ENCODE results near the gene SLC16A13.
A peak's percentile ranks its signal among the peaks of the same experiment; 100 is the strongest.
"Not testable (repeated sequence)": the region's sequence is repeated elsewhere in the genome, so short reads cannot be mapped to it uniquely, and the experiment has no call there.

The SLC16A13 gene

GRCh38 chr17:7029096-7029495 lies 6.7 kb upstream of the SLC16A13 start:
- no peak for DNase-seq (ENCODE audit: low read depth in 2 of 2)

- no peak for DNase-seq (ENCODE audit: low read depth in 2 of 2)
Observed at GRCh38 chr17:7029659-7030058, 6.2 kb upstream of the SLC16A13 start.

- no peak for DNase-seq (ENCODE audit: low read depth in 2 of 2)
Observed at GRCh38 chr17:7034955-7035590, 742 bp upstream of the SLC16A13 start.

GRCh38 chr17:7038025-7038862 lies 2.4 kb downstream of the SLC16A13 start:
- no peak for DNase-seq (ENCODE audit: low read depth in 2 of 2)

- no peak for DNase-seq (ENCODE audit: low read depth in 2 of 2)
Observed at GRCh38 chr17:7039832-7040231, 4.0 kb downstream of the SLC16A13 start.

- no peak for DNase-seq (ENCODE audit: low read depth in 2 of 2)
Observed at GRCh38 chr17:7041607-7042500, 6.0 kb downstream of the SLC16A13 start.

- DNase-seq (ENCODE audit: low read depth in 2 of 2), result no peak
Observed at GRCh38 chr17:7042501-7043181, 6.8 kb downstream of the SLC16A13 start.

GRCh38 chr17:7043182-7043496 lies 7.3 kb downstream of the SLC16A13 start:
- DNase-seq (ENCODE audit: low read depth in 2 of 2), result no peak

GRCh38 chr17:7043497-7044198 lies 7.8 kb downstream of the SLC16A13 start, which contains the start of gene SLC16A11:
SLC16A11 (minus strand) TSS chr17:7044092; CDS start chr17:7043513, 579 bp downstream.
- no peak for DNase-seq (ENCODE audit: low read depth in 2 of 2)

GRCh38 chr17:7045492-7046126 lies 9.8 kb downstream of the SLC16A13 start:
- no peak for DNase-seq (ENCODE audit: low read depth in 2 of 2)

- no peak for DNase-seq (ENCODE audit: low read depth in 2 of 2)
Observed at GRCh38 chr17:7046127-7046724, 10.4 kb downstream of the SLC16A13 start.

- DNase-seq (ENCODE audit: low read depth in 2 of 2), result peak; percentile 45 to 68
Observed at GRCh38 chr17:7046725-7047397, 11.0 kb downstream of the SLC16A13 start.

- DNase-seq (ENCODE audit: low read depth in 2 of 2), result no peak
Observed at GRCh38 chr17:7047566-7047965, 11.8 kb downstream of the SLC16A13 start.

- DNase-seq (ENCODE audit: low read depth in 2 of 2), result no peak
Observed at GRCh38 chr17:7048968-7049367, 13.2 kb downstream of the SLC16A13 start.

- DNase-seq (ENCODE audit: low read depth in 2 of 2), result not testable (repeated sequence)
Observed at GRCh38 chr17:7050583-7050982, 14.8 kb downstream of the SLC16A13 start.

- no peak for DNase-seq (ENCODE audit: low read depth in 2 of 2)
Observed at GRCh38 chr17:7056386-7056785, 20.6 kb downstream of the SLC16A13 start.

- DNase-seq (ENCODE audit: low read depth in 2 of 2), result no peak
Observed at GRCh38 chr17:7058831-7059447, 23.1 kb downstream of the SLC16A13 start.

GRCh38 chr17:7060165-7060891 lies 24.5 kb downstream of the SLC16A13 start:
- DNase-seq (ENCODE audit: low read depth in 2 of 2), result peak; percentile 37 to 38

Measured in stimulated activated CD4-positive, alpha-beta T cell treated with anti-CD3 and anti-CD28 coated beads, Interleukin-4, amount 100 ng/mL, for 48 hours (primary cell).